Parathyroid adenoma (tissue), 2 donors: ENCODE measurements around the gene CITED2.
A peak's percentile ranks its signal among the peaks of the same experiment; 100 is the strongest.
"Not testable (repeated sequence)": the region's sequence is repeated elsewhere in the genome, so short reads cannot be mapped to it uniquely, and the experiment has no call there.

ENCODE experiments used
- H2AFZ ChIP-seq: fragments of 300-600 bp; sonication (generic); one replicate; pipeline ENCODE4 v1.7.0; 2017; ENCODE audit warnings: antibody characterized with exemption, mild to moderate bottlenecking
- H3K27ac ChIP-seq: fragments of 300-600 bp; sonication (generic); one replicate; pipeline ENCODE4 v1.7.0; 2017
- H3K27me3 ChIP-seq: fragments of 300-600 bp; sonication (generic); one replicate; pipeline ENCODE4 v1.7.0; 2017; ENCODE audit warnings: low read length; ENCODE audit not compliant: control insufficient read depth, insufficient read depth
- H3K36me3 ChIP-seq: fragments of 300-600 bp; sonication (generic); one replicate; pipeline ENCODE4 v1.7.0; 2017; ENCODE audit warnings: low read length; ENCODE audit not compliant: control insufficient read depth, insufficient read depth
- H3K4me1 ChIP-seq: fragments of 300-600 bp; sonication (generic); one replicate; pipeline ENCODE4 v1.7.0; 2017; ENCODE audit warnings: control low read depth
- H3K4me2 ChIP-seq: fragments of 300-600 bp; sonication (generic); one replicate; pipeline ENCODE4 v1.7.0; 2017; ENCODE audit warnings: low read length
- H3K4me3 ChIP-seq: fragments of 300-600 bp; sonication (generic); one replicate; pipeline ENCODE4 v1.7.0; 2017; ENCODE audit warnings: low read depth, low read length
- H3K79me2 ChIP-seq: fragments of 300-600 bp; sonication (generic); one replicate; pipeline ENCODE4 v1.7.0; 2017; ENCODE audit warnings: control low read depth
- H3K9ac ChIP-seq: fragments of 300-600 bp; sonication (generic); one replicate; pipeline ENCODE4 v1.7.0; 2017; ENCODE audit warnings: mild to moderate bottlenecking
- H3K9me3 ChIP-seq: fragments of 300-600 bp; sonication (generic); one replicate; pipeline ENCODE4 v1.7.0; 2017; ENCODE audit warnings: low read length; ENCODE audit not compliant: control insufficient read depth
- TF ChIP-seq, protein P1 (sequence below): fragments of 300-600 bp; sonication (generic); IDR thresholded peaks from one replicate; pipeline ENCODE4 v1.7.0; 2017; ENCODE audit warnings: antibody characterized with exemption, mild to moderate bottlenecking
- donor health status: primary hyperparathyroidism.

Gene CITED2

GRCh38 chr6:139416146-139416545, 41.7 kb upstream of the CITED2 start:
- Histone ChIP-seq H3K36me3 (no peaks in the 10 kb centered on the region), H3K4me1 (peaks cover 9% of the 10 kb centered on the region), H2AFZ (no peak overlapping the region), H3K4me3 (no peak overlapping the region), H3K9me3 (no peaks in the 10 kb centered on the region), H3K79me2 (no peaks in the 10 kb centered on the region), H3K4me2 (no peak overlapping the region), H3K9ac (no peak overlapping the region), H3K27ac (no peak overlapping the region), H3K27me3 (no peaks in the 10 kb centered on the region)
- TF ChIP-seq, protein P1, sequence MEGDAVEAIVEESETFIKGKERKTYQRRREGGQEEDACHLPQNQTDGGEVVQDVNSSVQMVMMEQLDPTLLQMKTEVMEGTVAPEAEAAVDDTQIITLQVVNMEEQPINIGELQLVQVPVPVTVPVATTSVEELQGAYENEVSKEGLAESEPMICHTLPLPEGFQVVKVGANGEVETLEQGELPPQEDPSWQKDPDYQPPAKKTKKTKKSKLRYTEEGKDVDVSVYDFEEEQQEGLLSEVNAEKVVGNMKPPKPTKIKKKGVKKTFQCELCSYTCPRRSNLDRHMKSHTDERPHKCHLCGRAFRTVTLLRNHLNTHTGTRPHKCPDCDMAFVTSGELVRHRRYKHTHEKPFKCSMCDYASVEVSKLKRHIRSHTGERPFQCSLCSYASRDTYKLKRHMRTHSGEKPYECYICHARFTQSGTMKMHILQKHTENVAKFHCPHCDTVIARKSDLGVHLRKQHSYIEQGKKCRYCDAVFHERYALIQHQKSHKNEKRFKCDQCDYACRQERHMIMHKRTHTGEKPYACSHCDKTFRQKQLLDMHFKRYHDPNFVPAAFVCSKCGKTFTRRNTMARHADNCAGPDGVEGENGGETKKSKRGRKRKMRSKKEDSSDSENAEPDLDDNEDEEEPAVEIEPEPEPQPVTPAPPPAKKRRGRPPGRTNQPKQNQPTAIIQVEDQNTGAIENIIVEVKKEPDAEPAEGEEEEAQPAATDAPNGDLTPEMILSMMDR = no peak

GRCh38 chr6:139415365-139415764, 40.9 kb upstream of the CITED2 start:
- Histone ChIP-seq H3K4me1 (peaks cover 5% of the 10 kb centered on the region), H2AFZ (no peak overlapping the region), H3K36me3 (no peaks in the 10 kb centered on the region), H3K9ac (no peak overlapping the region), H3K4me3 (no peak overlapping the region), H3K27ac (no peak overlapping the region), H3K4me2 (no peak overlapping the region), H3K27me3 (no peaks in the 10 kb centered on the region), H3K79me2 (no peaks in the 10 kb centered on the region), H3K9me3 (no peaks in the 10 kb centered on the region)
- TF ChIP-seq, protein P1 = no peak

- not testable (repeated sequence) for H3K27me3 ChIP-seq, H3K27ac ChIP-seq, H3K9ac ChIP-seq, H3K4me1 ChIP-seq, H3K4me2 ChIP-seq, H3K36me3 ChIP-seq, H3K4me3 ChIP-seq, H3K79me2 ChIP-seq, H3K9me3 ChIP-seq, H2AFZ ChIP-seq
Measured at GRCh38 chr6:139412103-139412502, 37.7 kb upstream of the CITED2 start.

GRCh38 chr6:139409026-139409425, 34.6 kb upstream of the CITED2 start:
- Histone ChIP-seq H3K27ac (no peak overlapping the region), H3K9ac (no peak overlapping the region), H3K79me2 (no peaks in the 10 kb centered on the region), H3K4me3 (no peak overlapping the region), H2AFZ (no peak overlapping the region), H3K27me3 (no peaks in the 10 kb centered on the region), H3K36me3 (no peaks in the 10 kb centered on the region), H3K4me1 (peaks cover 8% of the 10 kb centered on the region), H3K9me3 (no peaks in the 10 kb centered on the region), H3K4me2 (no peak overlapping the region)
- TF ChIP-seq, protein P1 = no peak

GRCh38 chr6:139407718-139408222, 33.3 kb upstream of the CITED2 start:
- H3K79me2 ChIP-seq = no peaks in the 10 kb centered on the region
- H3K36me3 ChIP-seq = no peaks in the 10 kb centered on the region
- H3K27me3 ChIP-seq = no peaks in the 10 kb centered on the region
- peak overlapping the region; percentile 22 for H2AFZ ChIP-seq
- no peaks in the 10 kb centered on the region for H3K9me3 ChIP-seq
- no peak overlapping the region for H3K4me2 ChIP-seq
- H3K27ac ChIP-seq = no peak overlapping the region
- H3K4me1 ChIP-seq = peaks cover 8% of the 10 kb centered on the region
- TF ChIP-seq, protein P1 = no peak
- H3K4me3 ChIP-seq = no peak overlapping the region
- H3K9ac ChIP-seq = no peak overlapping the region
